ES-I3 (cell line): ENCODE results near the gene ATP1A3.

ENCODE experiments used
- H3K36me3 ChIP-seq: 2 replicates; pipeline ENCODE4 v1.6.1; 2013; ENCODE audit warnings: mild to moderate bottlenecking, low read length, control low read depth, moderate library complexity; ENCODE audit not compliant: insufficient read depth
- H3K4me1 ChIP-seq: 2 replicates; pipeline ENCODE4 v1.6.1; 2013; ENCODE audit warnings: mild to moderate bottlenecking, control low read depth, low read length; ENCODE audit not compliant: insufficient read depth
- H3K9ac ChIP-seq: 2 replicates; pipeline ENCODE4 v1.6.1; 2013; ENCODE audit warnings: low read depth, mild to moderate bottlenecking, low read length, moderate library complexity
- H3K9me3 ChIP-seq: 2 replicates; pipeline ENCODE4 v1.6.1; 2013; ENCODE audit warnings: mild to moderate bottlenecking, low read length, moderate library complexity; ENCODE audit not compliant: control insufficient read depth, insufficient read depth

Gene ATP1A3

GRCh38 chr19:41984961-41985360, 9.1 kb downstream of the ATP1A3 start:
- no peaks in the 10 kb centered on the region; the same call in 1 of the 2 replicates for H3K36me3 ChIP-seq
- no peaks in the 10 kb centered on the region for H3K9me3 ChIP-seq
- H3K4me1 ChIP-seq: no peaks in the 10 kb centered on the region
- no peak overlapping the region for H3K9ac ChIP-seq

- H3K9ac ChIP-seq: no peak overlapping the region
- no peaks in the 10 kb centered on the region for H3K36me3 ChIP-seq
- no peaks in the 10 kb centered on the region for H3K4me1 ChIP-seq
- no peaks in the 10 kb centered on the region for H3K9me3 ChIP-seq
Observed at GRCh38 chr19:41981724-41982123, 12.3 kb downstream of the ATP1A3 start.

GRCh38 chr19:41978470-41978869, 15.6 kb downstream of the ATP1A3 start:
- no peak overlapping the region for H3K9ac ChIP-seq
- H3K36me3 ChIP-seq: 0 out of 2 replicates have a peak, but pooled peaks cover under 1% of the 10 kb centered on the region

GRCh38 chr19:41977916-41978315, 16.1 kb downstream of the ATP1A3 start:
- 0 out of 2 replicates have a peak, but pooled peaks cover 5% of the 10 kb centered on the region for H3K36me3 ChIP-seq
- H3K9me3 ChIP-seq: no peaks in the 10 kb centered on the region
- H3K4me1 ChIP-seq: no peaks in the 10 kb centered on the region
- no peak overlapping the region for H3K9ac ChIP-seq

More at GRCh38 chr19:41978470-41978869, 15.6 kb downstream of the ATP1A3 start:
- H3K4me1 ChIP-seq: no peaks in the 10 kb centered on the region
- no peaks in the 10 kb centered on the region for H3K9me3 ChIP-seq

GRCh38 chr19:41974652-41975051, 19.4 kb downstream of the ATP1A3 start:
- H3K9ac ChIP-seq: no peak overlapping the region
- H3K36me3 ChIP-seq: 0 out of 2 replicates have a peak, but pooled peaks cover 5% of the 10 kb centered on the region
- no peaks in the 10 kb centered on the region for H3K4me1 ChIP-seq
- no peaks in the 10 kb centered on the region for H3K9me3 ChIP-seq

- Histone ChIP-seq H3K36me3 (0 out of 2 replicates have a peak, but pooled peaks cover 5% of the 10 kb centered on the region), H3K4me1 (no peaks in the 10 kb centered on the region), H3K9ac (no peak overlapping the region), H3K9me3 (no peaks in the 10 kb centered on the region)
Observed at GRCh38 chr19:41971363-41971762, 22.7 kb downstream of the ATP1A3 start.

GRCh38 chr19:41969772-41970458, 24.1 kb downstream of the ATP1A3 start:
- Histone ChIP-seq H3K9ac (no peak overlapping the region), H3K9me3 (no peaks in the 10 kb centered on the region), H3K36me3 (0 out of 2 replicates have a peak, but pooled peaks cover 5% of the 10 kb centered on the region), H3K4me1 (no peaks in the 10 kb centered on the region)

GRCh38 chr19:41968751-41969595, 25.1 kb downstream of the ATP1A3 start:
- Histone ChIP-seq H3K9me3 (no peaks in the 10 kb centered on the region), H3K36me3 (0 out of 2 replicates have a peak, but pooled peaks cover 5% of the 10 kb centered on the region), H3K4me1 (no peaks in the 10 kb centered on the region), H3K9ac (no peak overlapping the region)

- Histone ChIP-seq H3K9ac (no peak overlapping the region), H3K36me3 (no peaks in the 10 kb centered on the region), H3K4me1 (no peaks in the 10 kb centered on the region)
Observed at GRCh38 chr19:41967054-41967783, 26.8 kb downstream of the ATP1A3 start.

GRCh38 chr19:41965106-41965505, 28.9 kb downstream of the ATP1A3 start:
- Histone ChIP-seq H3K9ac (no peak overlapping the region), H3K9me3 (no peaks in the 10 kb centered on the region), H3K4me1 (no peaks in the 10 kb centered on the region), H3K36me3 (no peaks in the 10 kb centered on the region)

More at GRCh38 chr19:41967054-41967783, 26.8 kb downstream of the ATP1A3 start:
- no peaks in the 10 kb centered on the region for H3K9me3 ChIP-seq

GRCh38 chr19:41960973-41961372, 33.1 kb downstream of the ATP1A3 start:
- H3K36me3 ChIP-seq: no peaks in the 10 kb centered on the region
- H3K4me1 ChIP-seq: peaks cover 5% of the 10 kb centered on the region; the same call in 1 of the 2 replicates
- no peaks in the 10 kb centered on the region for H3K9me3 ChIP-seq
- H3K9ac ChIP-seq: no peak overlapping the region

GRCh38 chr19:41959056-41960053, 34.7 kb downstream of the ATP1A3 start, which contains the start of gene RABAC1:
Gene RABAC1, minus strand, starts transcription at chr19:41959321. Its CDS starts 29 bp downstream, at chr19:41959292.
- H3K36me3 ChIP-seq: no peaks in the 10 kb centered on the region
- no peaks in the 10 kb centered on the region for H3K9me3 ChIP-seq
- peaks cover 5% of the 10 kb centered on the region; the same call in 1 of the 2 replicates for H3K4me1 ChIP-seq
- peak within 1 kb of the TSS; percentile 88 for H3K9ac ChIP-seq

GRCh38 chr19:41958367-41959055, 35.5 kb downstream of the ATP1A3 start:
- Histone ChIP-seq H3K36me3 (no peaks in the 10 kb centered on the region), H3K9ac (peak overlapping the region; percentile 88), H3K9me3 (no peaks in the 10 kb centered on the region), H3K4me1 (peaks cover 5% of the 10 kb centered on the region; the same call in 1 of the 2 replicates)
